KMS-11 (cell line): ENCODE data around the gene C5orf15.

Experiments
- H2AFZ ChIP-seq: fragments of 200-600 bp; sonication (generic); 2 replicates; pipeline ENCODE4 v1.6.1; 2016; ENCODE audit warnings: antibody characterized with exemption, mixed run types, low read depth
- H3K27ac ChIP-seq: fragments of 200-600 bp; sonication (generic); 2 replicates; pipeline ENCODE4 v1.6.1; 2016; ENCODE audit warnings: mild to moderate bottlenecking, mixed run types
- H3K27me3 ChIP-seq: fragments of 200-600 bp; sonication (generic); 2 replicates; pipeline ENCODE4 v1.6.1; 2017; ENCODE audit warnings: mild to moderate bottlenecking, low read depth, mixed run types, moderate library complexity; ENCODE audit not compliant: insufficient read depth
- H3K36me3 ChIP-seq: fragments of 200-600 bp; sonication (generic); 2 replicates; pipeline ENCODE4 v1.6.1; 2017; ENCODE audit warnings: mild to moderate bottlenecking, mixed run types; ENCODE audit not compliant: insufficient read depth
- H3K4me1 ChIP-seq: fragments of 200-600 bp; sonication (generic); 2 replicates; pipeline ENCODE4 v1.6.1; 2016; ENCODE audit warnings: mild to moderate bottlenecking, low read depth, mixed run types; ENCODE audit not compliant: poor library complexity, severe bottlenecking
- H3K4me2 ChIP-seq: fragments of 200-600 bp; sonication (generic); 2 replicates; pipeline ENCODE4 v1.7.0; 2016; ENCODE audit warnings: mild to moderate bottlenecking, mixed run types
- H3K4me3 ChIP-seq: fragments of 200-600 bp; sonication (generic); IDR thresholded peaks from 2 replicates; pipeline ENCODE4 v1.6.1; 2017; ENCODE audit warnings: low read depth, low read length, mixed read lengths; ENCODE audit not compliant: insufficient read depth
- H3K79me2 ChIP-seq: fragments of 200-600 bp; sonication (generic); 2 replicates; pipeline ENCODE4 v1.6.1; 2016; ENCODE audit warnings: low read depth, mixed run types; ENCODE audit not compliant: insufficient read depth
- H3K9ac ChIP-seq: fragments of 200-600 bp; sonication (generic); 2 replicates; pipeline ENCODE4 v1.6.1; 2016; ENCODE audit warnings: mild to moderate bottlenecking, mixed run types
- H4K20me1 ChIP-seq: fragments of 200-600 bp; sonication (generic); 2 replicates; pipeline ENCODE4 v1.6.1; 2016; ENCODE audit warnings: mild to moderate bottlenecking, mixed run types; ENCODE audit not compliant: insufficient read depth
- CTCF ChIP-seq: fragments of 200-600 bp; sonication (generic); conservative IDR thresholded peaks from 2 replicates; pipeline ENCODE4 v1.6.1; 2017; ENCODE audit warnings: low read depth, mild to moderate bottlenecking, antibody characterized with exemption, low read length, moderate library complexity, mixed read lengths

Gene C5orf15

GRCh38 chr5:133933169-133933509 is 35.3 kb downstream of the C5orf15 start:
- Histone ChIP-seq H3K36me3 (no peaks in the 10 kb centered on the region), H4K20me1 (no peaks in the 10 kb centered on the region), H3K27ac (no peak overlapping the region), H2AFZ (no peak overlapping the region), H3K9ac (no peak overlapping the region), H3K79me2 (no peaks in the 10 kb centered on the region), H3K27me3 (no peaks in the 10 kb centered on the region), H3K4me2 (no peak overlapping the region), H3K4me1 (peaks cover 4% of the 10 kb centered on the region), H3K4me3 (no peak overlapping the region)
- TF ChIP-seq CTCF: no peak

DNA sequence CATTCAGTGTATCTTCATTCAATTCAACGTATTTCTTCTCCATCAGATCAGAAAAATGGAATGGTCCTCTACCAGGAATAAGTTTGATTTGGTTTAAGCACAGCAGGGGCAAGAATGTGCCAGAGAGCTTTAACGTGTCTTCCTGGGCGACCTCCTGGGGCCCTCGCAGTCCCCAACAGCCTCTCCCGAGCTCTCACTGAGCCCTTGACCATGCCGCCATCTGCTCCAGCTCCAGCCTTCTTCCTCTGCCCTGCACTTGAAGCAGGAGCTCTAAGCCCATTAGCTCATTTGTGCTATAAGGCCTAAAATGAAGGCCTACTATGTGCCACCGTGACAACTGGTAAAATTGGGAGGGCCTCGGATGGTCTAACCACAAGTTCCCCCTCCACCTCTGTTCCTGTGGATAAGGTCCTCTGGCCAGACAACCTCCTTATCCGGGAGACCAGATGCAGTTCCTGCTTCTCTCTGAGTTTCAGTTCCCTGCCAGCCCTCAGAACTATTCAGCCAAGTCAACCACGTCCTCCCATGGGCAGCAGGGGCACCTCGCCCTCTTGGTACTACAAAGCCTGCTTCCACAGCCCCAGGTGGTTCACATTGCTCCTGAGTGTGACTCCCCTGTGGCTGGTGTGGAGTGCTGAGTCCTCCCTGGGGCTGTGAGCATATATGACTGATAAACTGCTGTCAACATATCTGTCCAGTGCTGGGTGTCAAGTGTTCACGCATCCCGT is 35.8 kb downstream of the C5orf15 start:
- TF ChIP-seq CTCF: no peak
- H3K9ac ChIP-seq: no peak overlapping the region

DNA sequence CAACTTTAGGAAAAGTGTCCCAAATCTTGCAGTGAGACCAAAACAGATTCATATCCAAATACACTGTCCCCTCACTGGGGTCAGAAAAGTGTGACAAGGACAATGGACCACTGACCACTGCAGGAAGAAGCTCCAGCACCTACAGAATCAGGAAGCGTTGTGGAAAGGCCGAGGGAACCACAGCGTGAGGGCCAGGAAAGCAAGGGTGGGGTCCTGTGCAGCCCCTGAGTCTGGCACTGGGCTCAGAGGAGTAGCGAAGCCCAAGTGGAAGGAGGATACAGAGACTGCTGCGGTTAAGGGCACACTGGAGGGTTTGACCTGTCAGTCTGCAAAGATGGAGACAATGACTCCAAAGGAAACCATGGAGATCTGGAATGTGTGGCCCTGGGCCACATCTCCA is 36.9 kb downstream of the C5orf15 start:
- no peaks in the 10 kb centered on the region for H3K79me2 ChIP-seq
- no peaks in the 10 kb centered on the region for H4K20me1 ChIP-seq
- no peaks in the 10 kb centered on the region for H3K36me3 ChIP-seq
- H3K9ac ChIP-seq: no peak overlapping the region
- peaks cover 4% of the 10 kb centered on the region for H3K4me1 ChIP-seq
- H3K4me2 ChIP-seq: no peak overlapping the region
- no peak overlapping the region for H3K4me3 ChIP-seq
- no peaks in the 10 kb centered on the region for H3K27me3 ChIP-seq
- H3K27ac ChIP-seq: no peak overlapping the region
- TF ChIP-seq CTCF: no peak
- no peak overlapping the region for H2AFZ ChIP-seq

More for the DNA sequence above, 35.8 kb downstream of the C5orf15 start:
- H3K27me3 ChIP-seq: no peaks in the 10 kb centered on the region
- H3K27ac ChIP-seq: no peak overlapping the region
- H3K4me1 ChIP-seq: peaks cover 4% of the 10 kb centered on the region
- no peaks in the 10 kb centered on the region for H3K79me2 ChIP-seq
- H3K4me3 ChIP-seq: no peak overlapping the region
- no peaks in the 10 kb centered on the region for H4K20me1 ChIP-seq
- H3K4me2 ChIP-seq: no peak overlapping the region
- H2AFZ ChIP-seq: no peak overlapping the region
- H3K36me3 ChIP-seq: no peaks in the 10 kb centered on the region

- H2AFZ ChIP-seq: no peak overlapping the region
- no peak overlapping the region for H3K27ac ChIP-seq
- H3K36me3 ChIP-seq: no peaks in the 10 kb centered on the region
- no peaks in the 10 kb centered on the region for H3K79me2 ChIP-seq
- no peak for TF ChIP-seq CTCF
- H3K4me2 ChIP-seq: no peak overlapping the region
- H3K4me1 ChIP-seq: peaks cover 4% of the 10 kb centered on the region
- H4K20me1 ChIP-seq: no peaks in the 10 kb centered on the region
- H3K4me3 ChIP-seq: no peak overlapping the region
- no peak overlapping the region for H3K9ac ChIP-seq
- no peaks in the 10 kb centered on the region for H3K27me3 ChIP-seq
These were observed 37.7 kb downstream of the C5orf15 start for GRCh38 chr5:133930813-133931090.
